Left hindlimb (tissue), 1 donor: ENCODE results near the gene RFNG.

Source experiments
- DNase-seq: peaks from one replicate; pipeline ENCODE4 v3.0.0-alpha.2; 2018

The RFNG gene

DNA sequence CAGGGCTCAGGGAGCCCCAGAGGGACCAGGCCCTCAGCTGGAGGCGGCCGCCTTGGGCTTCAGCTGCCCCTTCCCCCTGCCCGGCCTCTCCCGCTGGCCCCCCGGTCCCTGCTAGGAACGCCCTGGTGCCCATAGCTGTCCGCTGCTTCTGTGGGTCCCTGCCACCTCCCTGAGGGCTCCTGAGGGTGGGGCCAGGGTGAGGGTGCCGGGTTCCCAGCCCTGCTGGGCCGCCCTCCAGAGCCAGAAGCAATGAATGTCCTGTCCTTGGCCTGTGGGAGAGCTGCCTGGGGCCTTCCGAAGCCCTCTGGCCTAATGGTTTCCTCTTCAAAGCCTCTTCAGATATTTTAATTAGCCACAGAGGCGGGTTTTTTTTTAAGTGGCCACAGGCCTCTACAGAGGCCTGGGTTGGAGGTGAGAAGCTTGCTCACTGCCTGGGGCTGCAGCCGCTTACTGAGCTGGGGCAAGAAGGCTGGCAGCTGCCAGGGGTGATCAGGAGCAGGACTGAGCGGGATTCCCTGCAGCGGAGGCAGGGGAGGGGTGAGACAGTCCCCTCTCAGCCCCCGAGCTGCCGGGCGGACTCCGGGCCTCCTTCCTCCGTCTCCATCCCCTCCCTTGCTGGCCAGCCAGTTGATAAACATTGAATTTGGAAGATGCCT, 38.8 kb downstream of the RFNG start:
- DNase-seq: no peak

DNA sequence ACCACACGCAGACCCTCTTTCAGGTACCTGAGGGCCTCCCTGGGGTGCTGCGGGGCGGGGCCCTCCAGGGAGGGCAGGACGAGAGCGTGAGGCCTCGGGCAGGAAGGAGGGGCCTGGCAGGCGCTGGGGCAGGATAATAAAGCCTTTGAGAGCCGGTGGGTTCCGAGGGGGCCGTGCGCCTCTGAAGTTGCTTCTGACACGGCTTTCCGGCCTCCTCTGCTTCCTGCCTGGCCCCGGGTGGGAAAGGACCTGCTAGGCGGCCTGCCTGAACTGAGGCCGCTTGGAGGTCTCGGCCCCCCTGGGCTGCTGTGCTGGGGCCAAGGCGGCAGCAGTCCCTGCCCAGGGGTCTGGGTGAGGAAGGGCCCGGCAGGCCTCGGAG, 39.4 kb downstream of the RFNG start:
- DNase-seq: no peak

DNA sequence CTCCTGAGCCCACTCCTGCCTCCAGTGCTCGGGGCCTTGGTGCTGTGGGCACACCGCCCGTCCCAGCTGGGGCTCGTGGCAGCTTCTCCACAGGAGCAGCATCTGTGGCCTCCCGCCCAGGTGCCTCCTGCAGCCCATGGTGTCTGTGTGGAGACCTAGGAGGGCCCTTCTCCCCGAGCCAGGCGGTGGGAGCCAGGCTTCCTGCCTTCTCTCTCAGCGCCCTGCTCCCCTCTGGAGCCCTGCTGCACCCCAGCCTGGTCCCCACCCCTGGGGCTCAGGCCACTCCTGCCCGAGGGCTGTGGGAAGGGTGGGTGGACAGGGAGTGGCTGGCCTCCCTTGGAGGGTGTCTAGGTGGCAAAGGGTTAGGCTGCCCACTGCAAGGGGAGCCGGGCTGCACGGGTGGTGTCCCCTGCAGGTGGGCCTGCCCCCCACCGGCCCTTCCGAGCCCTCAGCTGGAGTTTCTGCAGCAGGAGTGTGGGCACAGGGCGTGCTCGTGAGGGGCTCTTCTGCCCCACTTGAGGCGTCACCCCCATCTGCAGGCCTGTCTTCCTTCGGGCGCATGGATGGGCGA, 39.9 kb downstream of the RFNG start:
- no peak for DNase-seq

DNA sequence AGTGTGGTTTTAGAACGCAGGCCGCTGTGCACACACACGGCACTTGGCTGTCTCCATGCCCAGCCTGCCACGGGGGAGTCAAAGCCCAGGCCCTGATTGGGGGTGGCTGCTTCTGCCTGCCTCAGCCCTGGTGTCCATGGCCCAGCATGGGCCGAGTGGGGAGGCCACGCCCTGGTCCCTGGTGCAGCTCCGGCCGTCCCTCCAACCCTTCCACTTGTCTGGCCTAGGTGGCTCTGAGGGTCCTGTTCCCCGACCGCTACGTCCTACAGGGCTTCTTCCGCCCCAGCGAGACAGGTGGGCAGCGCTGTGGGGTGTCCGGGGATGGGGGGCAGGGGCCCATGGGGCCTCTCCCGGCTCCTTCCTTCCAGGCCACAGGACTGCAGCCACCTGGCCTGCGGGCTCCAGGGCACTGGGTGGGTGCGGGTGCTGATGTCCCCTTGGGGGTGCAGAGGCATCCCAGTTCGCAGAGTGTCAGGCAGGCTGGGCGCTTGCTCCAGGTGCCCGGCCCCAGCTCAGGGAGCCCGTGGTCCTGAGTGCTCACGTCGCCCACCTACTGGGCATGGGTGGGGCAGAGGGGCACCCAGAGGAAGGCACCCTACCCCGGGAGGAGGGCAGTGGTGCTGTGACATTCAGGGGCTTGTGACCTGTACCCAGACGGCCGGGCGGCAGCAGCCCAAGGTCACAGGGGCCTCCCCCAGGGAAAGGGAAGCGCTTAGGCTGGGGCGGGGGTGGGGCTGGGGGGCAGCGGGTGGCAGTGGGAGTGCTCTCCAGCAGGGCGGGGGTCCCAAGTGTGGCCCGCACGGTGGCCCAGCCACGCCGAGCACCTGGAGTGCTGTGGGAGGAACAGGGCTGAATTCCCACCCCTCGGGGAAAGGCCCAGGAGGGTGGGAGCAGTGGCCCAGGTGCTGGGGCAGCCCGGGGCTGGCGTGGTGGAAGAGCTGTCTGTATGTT, 40.8 kb downstream of the RFNG start:
- no peak for DNase-seq

DNA sequence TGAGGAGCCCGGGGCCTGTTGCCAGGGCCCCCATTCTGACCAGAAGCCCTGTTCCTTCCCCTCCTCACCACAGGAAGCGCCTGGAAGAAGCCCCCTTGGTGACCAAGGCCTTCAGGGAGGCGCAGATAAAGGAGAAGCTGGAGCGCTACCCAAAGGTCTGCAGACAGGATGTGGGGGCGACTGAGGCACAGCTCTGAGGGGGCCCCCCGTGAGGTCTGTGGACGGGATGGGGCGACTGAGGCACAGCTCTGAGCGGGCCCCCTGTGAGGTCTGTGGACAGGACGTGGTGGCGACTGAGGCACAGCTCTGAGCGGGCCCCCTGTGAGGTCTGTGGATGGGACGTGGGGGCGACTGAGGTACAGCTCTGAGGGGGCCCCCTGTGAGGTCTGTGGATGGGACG, 42.2 kb downstream of the RFNG start:
- no peak for DNase-seq

DNA sequence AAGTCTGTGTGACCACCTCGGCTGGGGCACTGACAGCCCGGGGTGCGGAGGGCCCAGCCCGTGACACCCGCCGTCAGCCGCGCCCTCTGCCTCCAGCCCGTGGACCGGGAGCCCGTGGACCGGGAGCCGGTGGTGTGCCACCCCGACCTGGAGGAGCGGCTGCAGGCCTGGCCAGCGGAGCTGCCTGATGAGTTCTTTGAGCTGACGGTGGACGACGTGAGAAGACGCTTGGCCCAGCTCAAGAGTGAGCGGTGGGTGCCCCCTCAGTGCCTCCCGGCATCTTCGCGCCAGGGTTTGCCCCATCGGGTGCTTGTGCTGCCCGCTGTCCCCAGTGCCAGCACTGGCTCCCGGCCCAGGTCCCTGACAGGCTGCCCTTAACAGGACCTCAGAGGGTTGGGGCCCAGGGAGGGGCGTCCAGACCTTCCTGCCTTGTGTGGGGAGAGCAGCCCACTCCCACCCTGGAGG, 42.6 kb downstream of the RFNG start:
- DNase-seq: no peak

DNA sequence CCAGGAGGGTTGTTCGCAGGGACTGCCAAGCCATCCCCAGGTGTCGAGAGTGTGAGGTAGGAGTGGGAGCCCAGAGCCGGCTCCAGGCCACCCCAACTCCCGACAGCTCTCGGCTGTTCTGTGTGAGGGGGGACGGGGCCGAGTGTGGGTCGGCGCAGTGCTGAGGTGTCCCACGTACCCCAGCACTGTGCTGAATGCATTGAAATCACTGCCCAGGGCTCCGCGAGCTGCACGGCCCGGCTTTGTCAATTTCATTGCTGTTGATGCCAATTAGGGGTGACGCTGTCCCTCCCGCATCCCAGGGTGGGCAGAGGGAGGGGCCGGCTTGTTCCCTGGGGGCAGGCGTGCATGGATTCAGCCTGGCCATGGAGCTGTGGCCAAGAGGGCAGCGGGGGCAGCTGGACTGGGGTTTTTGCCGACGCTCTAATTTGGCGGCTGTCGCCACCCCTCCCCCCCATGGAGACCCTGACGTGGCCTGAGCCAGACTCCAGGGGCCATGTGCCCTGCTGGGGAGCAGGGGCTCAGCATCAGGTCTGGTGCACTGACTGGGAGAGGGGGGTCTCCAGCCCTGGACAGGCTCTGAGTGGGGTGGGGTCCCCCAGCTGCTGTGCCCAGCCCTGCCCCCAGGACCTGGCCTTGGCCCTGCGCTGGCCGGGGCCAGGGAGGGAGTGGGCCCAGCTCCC, 43.2 kb downstream of the RFNG start:
- DNase-seq: no peak

DNA sequence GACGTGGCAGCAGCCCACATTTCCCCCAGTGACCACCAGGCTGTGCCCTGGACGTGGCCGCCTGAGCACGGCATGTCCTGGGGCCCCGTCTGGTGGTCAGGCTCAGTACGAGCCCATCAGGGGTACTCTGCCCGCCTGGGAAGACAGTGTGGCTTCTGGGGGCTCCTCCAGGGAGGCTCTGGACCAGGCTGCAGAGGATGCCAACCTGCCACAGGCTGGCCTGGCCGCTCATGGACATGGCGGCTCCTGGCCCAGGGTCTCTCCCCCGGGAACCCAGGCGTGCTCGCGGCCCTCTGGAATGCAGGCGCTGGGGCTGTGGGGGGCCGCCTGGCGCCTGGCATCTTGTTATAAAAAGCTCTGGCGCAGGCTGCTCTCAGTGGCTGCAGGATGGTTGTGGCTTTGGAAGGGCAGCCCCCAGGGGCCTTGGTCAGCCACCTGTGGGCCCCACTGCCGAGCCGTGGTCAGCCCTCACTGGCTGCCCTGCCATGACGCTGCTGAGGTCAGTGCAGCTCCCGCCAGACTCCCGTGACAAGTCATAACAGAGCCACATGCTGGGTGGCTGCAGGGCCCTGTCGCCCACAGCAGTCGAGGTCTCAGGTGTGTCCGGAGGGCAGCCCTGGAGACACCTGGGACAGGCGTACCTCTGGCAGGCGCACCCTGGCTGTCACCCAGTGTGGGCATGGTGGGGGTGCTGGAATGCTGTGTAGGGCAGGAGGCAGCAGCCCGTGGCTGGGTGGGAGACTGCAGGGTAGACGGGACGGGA, 43.9 kb downstream of the RFNG start:
- no peak for DNase-seq

DNA sequence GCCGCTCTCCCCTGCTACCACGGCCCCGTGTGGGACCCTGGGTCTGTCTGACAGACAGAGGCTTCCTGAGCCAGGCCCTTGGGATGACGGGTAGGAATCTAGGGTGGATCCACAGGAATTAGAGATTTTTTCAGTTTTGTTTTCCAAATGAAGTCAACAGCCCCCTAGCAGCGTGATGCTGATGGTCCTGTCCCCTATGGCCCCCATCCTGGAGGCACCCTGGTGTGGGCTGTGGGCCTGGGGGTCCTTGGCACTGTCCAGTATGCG, 44.5 kb downstream of the RFNG start:
- DNase-seq: no peak

DNA sequence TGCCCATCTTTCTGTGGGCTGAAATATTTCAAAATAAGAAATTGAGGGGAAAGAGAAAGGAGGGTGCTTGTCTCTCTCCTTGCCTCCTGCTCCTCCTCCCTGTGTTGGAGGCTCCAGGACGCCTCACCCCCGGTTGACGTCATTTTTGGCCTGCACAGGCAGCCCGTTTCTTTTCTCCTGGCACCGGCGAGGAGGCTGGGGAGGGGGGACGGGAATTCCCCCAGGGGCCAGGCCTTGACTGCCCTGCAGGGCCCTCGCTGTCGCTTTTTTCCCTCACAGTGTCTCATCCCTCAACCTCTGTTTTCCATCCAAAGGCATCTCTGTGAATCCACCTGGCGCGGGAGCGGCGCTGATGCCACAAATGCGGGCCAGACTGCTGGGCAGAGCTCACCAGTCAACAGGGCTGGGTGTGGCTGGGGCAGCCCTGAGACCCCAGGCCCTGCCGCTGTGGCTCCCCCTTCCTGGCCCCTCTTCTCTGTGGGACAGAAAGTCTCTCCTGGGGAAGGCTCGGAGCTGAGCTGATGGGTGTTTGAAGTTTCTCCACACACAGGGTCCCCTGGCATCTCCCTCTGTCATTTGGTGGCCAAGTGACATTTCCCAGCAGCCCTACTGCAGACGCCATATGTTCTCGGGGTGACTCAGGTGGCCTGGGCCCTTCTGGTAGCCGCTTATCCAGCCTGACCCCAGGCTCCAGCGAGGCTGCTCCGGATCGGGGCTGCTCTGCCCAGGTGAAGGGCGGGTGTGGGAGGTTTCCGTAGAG, 45.0 kb downstream of the RFNG start:
- DNase-seq: no peak

DNA sequence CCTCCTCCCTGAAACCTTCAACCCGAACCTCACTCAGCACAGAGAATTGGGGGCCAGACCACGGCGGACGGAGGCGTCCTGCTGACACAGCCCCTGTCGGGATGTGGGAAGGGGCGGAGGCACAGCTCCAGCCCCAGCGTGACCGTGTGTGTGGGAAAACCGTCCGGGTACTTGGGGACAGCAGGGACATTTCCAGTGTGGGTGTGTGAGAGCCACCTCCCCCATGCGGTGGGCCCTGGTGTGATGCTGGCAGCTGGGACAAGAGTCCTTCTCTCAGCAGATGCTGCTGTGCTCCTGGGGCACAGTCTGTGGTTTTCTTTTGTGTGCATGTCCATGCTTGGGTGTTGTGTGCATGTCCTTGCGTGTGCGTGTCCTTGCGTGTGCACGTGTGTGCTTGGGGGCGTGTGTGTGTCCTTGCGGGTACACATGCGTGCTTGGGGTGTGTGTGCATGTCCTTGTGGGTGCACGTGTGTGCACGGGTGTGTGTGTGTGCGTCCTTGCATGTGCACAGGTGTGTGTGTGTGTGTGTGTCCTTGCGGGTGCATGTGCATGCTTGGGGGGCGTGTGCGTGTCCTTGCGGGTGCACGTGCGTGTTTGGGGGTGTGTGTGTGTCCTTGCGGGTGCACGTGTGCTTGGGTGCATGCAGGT, 45.8 kb downstream of the RFNG start:
- no peak for DNase-seq

DNA sequence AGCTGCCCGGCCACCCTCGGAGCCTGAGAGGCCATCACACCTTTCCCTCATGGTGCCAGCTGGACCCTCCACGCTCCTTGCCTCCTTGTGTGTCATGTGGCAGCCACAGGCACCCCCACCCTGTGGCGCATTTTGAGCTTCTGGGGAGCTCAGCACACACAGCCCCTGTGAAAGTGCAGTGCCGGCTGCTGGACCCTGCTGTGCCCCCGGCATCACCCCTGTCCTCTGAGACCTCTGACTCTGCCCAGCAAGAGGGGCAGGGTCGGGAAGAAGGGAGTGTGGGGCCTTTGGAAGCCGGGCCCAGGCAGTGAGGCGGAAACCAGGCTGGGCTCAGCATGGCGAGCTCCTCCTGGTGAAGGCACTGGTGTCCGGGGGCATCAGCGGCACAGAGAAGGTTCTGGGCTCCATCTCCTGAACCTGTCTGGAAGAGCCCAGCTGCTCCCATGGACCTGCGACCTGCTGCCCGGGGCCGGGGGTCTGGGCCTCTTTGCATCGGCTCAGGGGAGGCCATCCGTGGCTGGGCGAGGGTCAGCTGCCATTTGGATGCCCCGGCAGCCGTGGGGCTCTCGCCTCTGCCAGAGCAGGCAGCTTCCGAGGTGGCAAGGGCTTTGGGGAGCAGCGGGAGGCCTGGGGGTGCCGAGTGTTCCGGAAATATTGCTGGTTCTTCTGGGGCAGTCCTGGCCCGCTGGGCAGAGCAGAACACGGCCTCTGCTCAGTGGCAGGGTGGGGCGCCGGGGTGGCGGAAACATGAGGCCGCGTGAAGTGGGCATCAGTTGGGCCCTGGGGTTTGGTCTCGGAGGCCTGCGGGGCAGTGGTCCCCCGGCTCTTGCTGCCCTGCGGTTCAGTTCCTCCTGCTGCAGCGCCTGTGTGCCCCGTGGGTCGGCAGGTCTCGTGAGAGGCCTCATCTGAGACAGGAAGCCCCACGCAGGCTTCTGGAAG, 46.8 kb downstream of the RFNG start:
- DNase-seq: no peak

DNA sequence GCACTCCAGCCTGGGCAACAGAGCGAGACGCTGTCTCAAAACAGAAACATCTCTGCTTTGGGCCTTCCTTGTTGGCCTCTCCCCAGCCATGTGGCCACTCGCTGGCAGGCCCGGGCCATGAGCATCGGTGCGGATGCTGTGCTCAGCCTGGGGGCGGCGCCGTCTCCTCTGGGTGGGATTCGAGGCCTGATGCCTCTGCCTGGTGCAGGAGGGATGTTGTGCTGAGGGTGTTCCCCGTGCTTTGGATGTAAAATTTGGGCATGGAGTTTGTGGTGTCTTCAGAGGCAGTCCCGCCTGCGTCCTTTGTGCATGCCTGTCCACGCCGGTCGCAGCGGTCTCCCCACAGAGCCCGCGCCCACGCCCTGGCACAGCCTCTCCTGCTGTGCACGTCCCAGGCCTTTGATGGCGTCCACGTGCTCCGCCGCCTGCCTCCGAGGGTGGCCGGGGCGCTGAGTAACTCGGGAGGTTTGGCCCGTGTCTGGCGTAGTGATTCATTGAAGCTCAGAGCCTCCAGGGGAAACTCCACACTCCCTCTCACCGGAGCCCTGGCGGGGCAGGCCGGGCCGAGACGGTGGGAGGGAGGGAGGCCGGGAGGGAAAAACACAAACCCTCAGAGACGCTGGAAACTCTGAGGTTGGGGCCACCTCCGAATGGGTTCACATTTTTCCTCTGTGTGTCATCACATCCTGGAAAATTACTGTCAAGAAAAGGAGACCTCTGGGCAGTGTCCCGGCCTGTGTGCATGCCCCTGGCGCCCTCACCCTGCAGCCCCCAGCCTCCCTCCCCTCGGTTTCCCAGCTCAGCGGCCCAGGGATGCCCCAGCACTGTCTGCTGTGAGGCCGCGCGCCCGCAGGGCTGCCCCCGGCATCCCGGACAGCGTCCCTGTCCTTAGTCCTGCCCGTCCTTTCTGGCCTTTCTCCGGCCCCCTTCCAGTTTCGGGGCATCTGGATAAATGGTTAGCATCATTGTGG, 47.9 kb downstream of the RFNG start:
- peak; percentile 81 for DNase-seq

DNA sequence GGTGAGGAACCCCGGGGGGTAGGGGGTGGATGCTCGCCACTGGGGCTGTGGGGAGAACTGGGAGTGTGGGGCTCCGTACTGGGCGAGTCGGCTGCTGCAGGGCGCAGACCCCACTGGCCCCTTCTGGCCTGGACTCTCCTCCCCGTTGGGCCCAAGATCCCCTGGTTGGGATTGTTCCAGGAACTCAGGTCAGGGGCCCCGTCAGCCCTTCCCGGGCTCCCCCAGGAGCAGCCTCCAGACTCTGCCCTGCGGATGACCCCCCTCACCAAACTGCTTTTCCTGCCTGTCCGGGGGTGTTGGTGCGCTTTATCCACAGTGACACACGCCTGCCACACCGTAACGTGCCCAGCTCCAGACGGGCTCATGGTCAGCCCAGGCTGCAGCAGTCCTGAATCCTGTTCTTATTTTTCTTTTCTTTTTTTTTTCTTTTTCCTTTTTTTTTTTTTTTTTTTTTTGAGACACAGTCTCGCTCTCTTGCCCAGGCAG, 50.0 kb downstream of the RFNG start:
- DNase-seq: no peak

DNA sequence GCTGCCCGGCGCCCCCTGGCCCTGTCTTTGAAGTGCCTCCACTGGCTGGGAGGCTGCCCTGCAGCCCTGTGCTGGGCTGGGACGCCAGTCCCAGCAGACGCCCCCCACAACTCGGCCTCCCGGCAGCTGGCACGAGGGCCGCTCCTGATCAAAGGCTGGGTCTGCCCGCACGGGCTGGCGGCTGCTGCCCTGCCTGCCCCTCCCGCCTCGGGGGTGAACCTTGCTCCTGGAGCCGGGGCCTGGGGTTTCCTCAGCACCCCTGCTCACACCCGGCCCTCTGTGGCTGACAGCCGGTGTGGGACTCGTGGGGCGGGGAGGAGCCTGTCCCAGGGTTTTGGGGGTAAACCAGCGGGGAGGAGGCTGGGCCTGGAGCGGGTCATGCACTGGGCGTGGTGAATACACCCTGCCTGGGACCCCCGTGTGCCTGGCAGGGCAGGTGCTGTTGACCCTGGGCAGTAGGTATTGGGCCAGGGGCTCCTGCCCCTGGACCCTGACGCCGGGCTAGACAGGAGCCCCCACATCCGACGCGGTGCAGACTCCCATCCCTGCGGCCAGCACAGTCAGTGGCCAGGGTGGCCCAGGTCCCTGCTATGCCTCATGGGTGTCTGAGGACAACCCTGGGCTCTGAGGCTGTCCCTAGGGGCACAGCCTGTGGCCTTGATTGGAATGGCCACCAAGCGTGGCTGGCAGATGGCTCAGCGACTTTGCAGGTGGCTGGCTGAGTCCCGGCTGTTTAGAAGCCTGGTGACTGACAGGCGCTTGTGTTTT, 50.6 kb downstream of the RFNG start:
- no peak for DNase-seq

DNA sequence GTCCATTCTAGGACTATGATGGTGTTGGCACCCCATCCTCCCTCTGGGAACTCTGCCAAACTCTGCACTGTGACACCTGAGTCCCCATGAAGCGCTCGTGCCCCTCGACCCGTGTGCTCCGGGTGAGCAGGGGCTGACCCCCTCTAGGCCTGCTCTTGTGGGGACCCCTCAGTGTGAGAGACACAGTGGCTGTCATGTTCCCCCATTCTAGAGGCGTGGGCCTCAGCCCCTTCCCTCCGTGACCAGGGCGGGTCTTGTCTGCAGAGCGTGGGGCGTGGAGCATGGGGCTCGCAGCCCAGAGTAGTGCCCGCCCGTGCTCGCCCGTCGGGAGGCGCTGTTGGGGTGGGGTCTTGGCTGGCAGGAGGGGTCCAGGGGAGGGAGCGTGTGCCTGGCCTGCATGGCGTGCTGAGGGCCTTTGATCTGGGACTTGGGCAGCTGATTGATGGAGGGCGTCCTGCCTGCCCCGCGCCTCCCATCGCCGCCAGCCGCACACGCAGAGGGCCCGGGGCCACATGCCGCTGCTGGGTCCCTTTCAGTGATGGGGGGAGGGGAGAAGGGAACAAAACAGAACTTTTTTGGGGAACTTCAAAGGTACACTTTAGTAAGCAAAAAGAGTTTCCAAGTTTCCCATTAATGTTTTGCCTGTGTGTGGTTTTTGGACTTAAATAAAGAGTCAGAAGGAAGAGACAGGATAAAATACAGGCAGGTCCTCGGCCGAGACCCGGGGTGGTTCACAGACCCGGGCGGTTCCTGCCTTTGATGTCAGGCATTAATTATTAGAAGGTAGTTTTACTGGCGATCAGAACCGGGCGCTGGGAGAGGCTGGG, 51.4 kb downstream of the RFNG start:
- no peak for DNase-seq

DNA sequence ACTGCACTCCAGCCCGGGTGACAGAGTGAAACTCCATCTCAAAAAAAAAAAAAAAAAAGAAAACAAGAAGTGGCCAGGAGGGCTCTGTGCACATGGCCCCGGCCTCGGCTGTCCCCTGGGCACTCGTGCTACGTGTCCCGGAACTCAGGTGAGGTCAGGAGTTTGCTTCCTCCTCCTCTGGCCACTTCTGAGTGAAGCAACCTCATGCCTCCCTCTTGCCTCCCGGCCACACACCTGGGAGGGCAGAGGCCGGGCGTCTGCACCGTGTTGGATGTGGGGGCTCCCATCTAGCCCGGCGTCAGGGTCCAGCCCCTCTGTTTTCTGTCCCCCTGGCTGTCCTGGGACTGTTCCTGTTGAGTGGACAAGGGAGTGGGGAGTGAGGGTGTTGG, 52.0 kb downstream of the RFNG start:
- no peak for DNase-seq
